HG03103 (cell line): ENCODE measurements around the gene GTF3C1.

ENCODE experiments used
- ATAC-seq: cut with Tn5 transposase; IDR thresholded peaks from one replicate; pipeline ENCODE4 v1.9.1; 2021; ENCODE audit warnings: low read depth; ENCODE audit not compliant: unreplicated experiment

The GTF3C1 gene

DNA sequence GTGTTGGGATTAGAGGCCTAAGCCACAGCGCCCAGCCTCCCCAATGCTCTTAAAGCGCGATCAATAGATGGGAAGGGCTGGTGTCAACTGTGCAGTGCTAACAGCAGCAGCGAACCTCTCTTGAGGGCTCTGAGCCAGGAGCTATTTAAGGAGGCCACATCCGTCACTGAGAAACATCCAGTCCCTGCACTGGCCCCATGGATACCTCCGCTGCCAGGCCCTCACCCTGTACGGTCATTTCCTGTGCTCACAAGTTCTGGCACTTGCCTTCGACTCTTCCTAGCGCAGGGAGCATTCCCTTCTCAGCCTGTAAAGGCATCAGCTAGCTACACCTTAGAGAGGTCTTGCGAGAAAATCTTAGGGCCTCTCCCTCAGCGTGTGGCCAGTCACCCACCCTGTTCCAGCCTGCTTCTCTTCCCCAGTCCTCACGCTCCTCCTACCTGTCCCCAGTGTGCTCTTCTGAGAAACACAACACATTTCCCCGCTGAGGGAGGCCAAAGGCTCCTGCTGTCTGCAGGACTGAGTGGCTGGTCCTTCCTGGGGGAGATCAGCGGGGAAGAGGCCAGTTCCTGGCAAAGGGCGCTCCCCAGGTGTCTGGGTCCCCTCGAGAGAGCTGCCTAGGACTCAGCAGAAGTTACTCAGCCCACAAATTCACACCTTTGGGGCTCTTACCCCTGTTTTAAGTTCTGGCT lies 28.6 kb downstream of the GTF3C1 start:
- ATAC-seq, result no peak

- no peak for ATAC-seq
Measured at GRCh38 chr16:27518226-27518625, 31.5 kb downstream of the GTF3C1 start.

- ATAC-seq, result no peak
Measured at GRCh38 chr16:27517664-27518063, 32.0 kb downstream of the GTF3C1 start.

DNA sequence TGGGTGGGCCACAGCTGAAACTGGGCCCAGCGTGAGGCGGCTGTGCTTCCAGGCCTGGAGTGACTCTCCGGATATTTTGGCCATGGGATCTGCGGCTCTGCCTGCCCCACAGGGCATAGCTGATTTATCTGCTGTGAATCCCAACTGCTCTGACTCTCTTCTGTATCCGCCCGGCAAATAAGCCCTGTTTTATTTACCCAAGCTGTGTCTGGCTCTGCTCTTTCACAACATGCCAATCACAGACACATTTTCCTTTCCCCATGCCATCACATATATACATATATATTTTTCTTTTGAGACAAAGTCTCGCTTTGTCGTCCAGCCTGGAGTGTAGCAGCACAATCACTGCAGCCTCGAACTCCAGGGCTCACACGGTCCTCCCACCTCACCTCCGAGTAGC lies 33.3 kb downstream of the GTF3C1 start:
- ATAC-seq, result no peak

- ATAC-seq, result no peak
Measured at GRCh38 chr16:27515874-27516353, 33.8 kb downstream of the GTF3C1 start.

DNA sequence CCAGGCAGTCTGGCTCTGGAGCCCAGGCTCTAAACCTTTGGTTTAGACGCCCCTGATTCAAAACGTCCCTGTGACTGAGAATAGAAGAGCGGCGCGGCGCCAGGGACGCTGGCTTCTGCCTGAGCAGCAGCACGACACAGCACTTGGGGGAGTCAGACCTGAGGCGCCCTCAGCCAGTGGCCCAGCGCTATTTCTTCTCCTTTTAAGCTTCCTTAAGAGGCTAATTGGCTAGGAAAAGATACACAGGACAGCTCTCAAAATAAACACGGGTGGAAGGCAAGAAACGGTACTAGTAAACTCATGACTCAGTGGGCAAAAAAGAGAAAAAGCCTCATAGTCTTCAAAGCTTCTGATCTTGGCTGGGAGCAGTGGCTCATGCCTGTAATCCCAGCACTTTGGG lies 34.9 kb downstream of the GTF3C1 start:
- no peak for ATAC-seq

DNA sequence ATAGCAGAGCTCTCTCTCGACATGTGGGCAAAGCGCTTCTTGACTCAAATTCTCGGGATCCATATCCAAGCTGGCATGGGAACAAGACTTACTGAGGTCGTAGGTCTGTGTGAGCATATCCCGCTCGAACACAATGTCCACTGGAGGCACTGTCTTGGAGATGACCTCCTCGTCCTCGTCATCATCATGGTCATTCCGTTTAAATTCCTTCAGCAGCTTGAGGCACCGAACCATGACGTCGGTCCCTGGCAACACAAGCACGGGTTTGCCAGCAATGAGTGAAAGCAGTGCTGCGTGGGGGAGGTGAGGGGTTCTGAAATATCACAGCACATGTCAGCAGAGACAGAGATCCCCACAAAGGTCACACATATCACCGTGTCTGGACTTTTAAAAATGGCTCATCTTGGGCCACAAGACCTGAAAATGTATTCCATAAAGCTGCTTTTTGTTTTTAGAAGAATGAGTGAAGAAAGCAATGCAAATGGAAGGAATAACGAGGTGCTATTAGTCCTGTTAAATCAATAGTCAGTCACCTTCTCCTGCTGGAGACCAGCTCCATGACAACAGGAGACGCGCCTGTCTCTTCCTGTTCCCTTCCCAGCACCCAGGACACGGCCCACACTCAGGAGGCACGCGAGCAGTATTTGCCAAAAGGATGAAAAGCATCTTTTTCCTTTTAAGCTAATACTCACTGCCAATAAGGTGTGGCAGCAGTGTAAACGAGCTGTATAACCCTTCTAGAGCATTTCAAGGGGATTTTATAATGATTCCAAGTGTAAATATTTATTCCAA lies 37.9 kb downstream of the GTF3C1 start:
- ATAC-seq, result no peak

DNA sequence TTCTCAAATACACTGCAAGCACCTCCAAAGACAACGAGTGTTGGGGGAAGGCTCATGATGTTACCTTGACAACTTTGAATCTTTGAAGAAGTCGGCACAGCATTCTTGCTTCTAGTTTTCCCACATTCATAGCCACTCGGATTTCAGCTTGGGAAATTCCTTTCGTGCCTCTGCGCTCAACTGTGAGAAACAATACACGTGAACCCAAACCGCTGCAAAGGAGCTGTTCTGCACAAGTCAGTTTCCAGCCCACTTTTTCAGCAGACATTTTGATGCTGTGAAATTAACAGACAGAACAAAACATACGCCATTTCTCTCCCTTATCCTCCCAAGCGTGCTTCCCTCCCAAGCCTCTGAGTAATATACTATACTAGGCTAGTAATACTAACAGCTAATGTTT lies 41.2 kb downstream of the GTF3C1 start:
- no peak for ATAC-seq

DNA sequence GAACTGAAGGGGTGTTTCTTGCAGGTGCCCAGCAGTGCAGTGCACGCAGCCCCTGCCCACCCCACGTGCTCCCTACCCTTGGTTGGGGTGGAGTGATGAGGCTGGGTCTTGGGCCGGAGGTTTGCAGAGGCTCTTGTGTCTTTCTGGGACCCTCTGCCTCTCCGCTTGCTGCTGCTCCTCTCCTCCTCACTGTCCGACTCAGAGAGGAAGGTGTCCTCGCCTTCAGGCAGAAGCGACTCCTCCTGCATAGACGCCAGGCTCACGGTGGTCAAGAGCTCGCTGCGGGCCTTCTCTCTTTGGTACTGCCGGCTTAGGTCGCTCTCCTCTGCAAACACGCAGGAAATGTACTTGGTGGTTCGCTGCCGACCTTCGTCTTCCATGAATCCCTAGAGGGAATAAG lies 42.9 kb downstream of the GTF3C1 start:
- ATAC-seq, result no peak

DNA sequence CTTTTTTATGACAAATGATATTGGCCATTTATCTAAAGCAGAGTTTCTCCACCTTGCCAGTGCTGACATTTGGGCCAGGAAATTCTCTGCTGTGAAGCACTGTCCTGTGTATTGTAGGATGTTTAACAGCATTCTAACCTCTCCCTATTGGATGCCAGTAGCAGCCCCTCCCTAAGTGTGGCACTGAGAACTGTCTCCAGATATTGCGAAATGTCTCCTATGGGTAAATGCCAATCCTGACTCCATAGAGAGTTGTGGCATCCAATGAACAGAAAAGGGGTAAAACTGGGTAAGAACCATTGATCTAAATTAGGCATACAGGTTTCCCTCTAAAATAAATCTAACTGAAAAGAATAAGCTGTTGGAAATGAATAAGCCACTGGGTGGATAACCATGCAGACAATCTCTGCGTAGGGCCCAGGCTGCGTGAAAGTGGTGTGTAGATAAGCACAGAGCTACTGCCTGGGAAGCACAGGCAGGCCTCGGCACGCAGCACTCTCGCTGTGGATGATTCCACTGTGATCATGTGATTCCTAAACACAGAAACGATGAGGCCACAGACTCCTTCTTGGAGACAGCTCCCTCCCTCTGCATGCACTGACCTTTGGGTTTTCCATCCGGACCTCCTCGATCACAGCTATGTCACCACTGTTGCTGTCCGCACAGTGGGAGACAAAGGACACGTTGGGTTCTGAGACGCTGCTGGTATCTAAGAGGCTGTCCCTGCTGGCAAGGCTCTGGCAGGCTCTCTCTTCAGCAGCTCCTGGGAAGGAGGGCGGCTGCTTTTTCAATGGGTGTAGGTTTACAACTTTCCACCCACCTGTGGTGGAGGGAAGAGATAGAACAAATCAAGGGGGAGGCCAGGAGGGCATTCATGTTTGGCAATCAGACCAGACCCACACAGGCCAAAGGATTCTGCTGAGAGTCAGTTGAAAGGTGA lies 44.1 kb downstream of the GTF3C1 start:
- ATAC-seq, result no peak

- ATAC-seq, result no peak
Measured at GRCh38 chr16:27503662-27504061, 46.1 kb downstream of the GTF3C1 start.

DNA sequence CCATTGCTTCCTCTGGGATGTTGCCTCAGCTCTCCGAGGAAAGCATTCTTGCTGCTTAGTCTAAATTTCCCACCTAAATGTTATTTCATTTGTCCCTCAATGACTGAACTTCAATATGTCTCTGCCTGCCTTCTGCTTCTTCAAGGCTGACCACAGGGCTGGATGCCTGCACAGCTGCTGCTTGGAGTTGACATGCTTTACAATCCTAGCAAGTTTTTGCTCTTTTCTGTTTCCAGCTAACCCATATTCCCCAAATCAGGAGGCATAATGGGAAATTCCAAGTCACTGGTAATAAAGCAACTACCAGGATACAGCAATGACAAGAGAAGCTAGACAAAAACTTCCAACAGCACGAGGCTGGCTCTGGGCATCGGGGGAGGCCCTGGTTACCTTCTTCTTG lies 48.9 kb downstream of the GTF3C1 start:
- no peak for ATAC-seq

- no peak for ATAC-seq
Measured at GRCh38 chr16:27499659-27500055, 50.1 kb downstream of the GTF3C1 start.

- no peak for ATAC-seq
Measured at GRCh38 chr16:27498916-27499658, 50.6 kb downstream of the GTF3C1 start.

GRCh38 chr16:27498031-27498825 lies 51.5 kb downstream of the GTF3C1 start:
- ATAC-seq, result no peak

- no peak for ATAC-seq
Measured at GRCh38 chr16:27495191-27495590, 54.5 kb downstream of the GTF3C1 start.

GRCh38 chr16:27492588-27492979 lies 57.1 kb downstream of the GTF3C1 start:
- ATAC-seq, result no peak

GRCh38 chr16:27491894-27492587 lies 57.7 kb downstream of the GTF3C1 start:
- no peak for ATAC-seq

DNA sequence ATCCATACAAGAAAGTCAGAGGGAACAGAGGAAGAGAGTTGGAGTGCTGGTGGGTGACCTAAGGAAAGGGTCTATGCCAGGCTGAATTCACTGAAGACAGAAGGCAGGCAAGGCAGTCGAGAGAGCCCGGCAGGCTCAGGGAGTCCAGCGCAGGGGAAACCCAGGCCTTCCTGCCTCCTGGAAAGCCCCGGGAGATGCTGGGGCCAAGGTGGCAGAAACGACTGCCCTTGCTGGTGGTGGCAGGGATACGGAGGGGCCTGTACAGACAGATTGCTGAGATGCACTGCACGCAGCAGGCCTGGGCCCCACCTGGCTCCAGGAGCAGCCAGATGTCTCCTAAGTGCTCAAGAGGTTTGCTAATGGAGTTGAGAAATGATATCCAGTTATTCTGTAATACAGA lies 59.8 kb downstream of the GTF3C1 start:
- no peak for ATAC-seq
